ENCODE data around the gene ESR1.

- TF ChIP-seq CTCF (IDR thresholded peaks at IDR 0.05) (no peak), POLR2A (IDR thresholded peaks at IDR 0.05) (no peak)
These were observed 287.6 kb downstream of the ESR1 start for GRCh38 chr6:152094992-152095592.
